NT2/D1 (cell line): Measurements from ENCODE around the gene ZNF566.

Experiments used
- DNase-seq: peaks from one replicate; pipeline ENCODE4 v3.0.0-alpha.2; 2011; ENCODE audit warnings: low read depth, low spot score
- H3K27me3 ChIP-seq: 2 replicates; pipeline ENCODE4 v1.6.0; 2011; ENCODE audit warnings: mild to moderate bottlenecking; ENCODE audit not compliant: insufficient read length, insufficient read depth
- H3K36me3 ChIP-seq: 2 replicates; pipeline ENCODE4 v1.6.1; 2011; ENCODE audit warnings: mild to moderate bottlenecking, low read length, mixed read lengths; ENCODE audit not compliant: insufficient read depth, insufficient read length
- H3K4me1 ChIP-seq: 2 replicates; pipeline ENCODE4 v1.5.1; 2011; ENCODE audit not compliant: insufficient read depth, insufficient read length
- H3K4me3 ChIP-seq: 2 replicates; pipeline ENCODE4 v1.5.1; 2011; ENCODE audit warnings: low read depth; ENCODE audit not compliant: insufficient read length
- H3K9ac ChIP-seq: 2 replicates; pipeline ENCODE4 v1.6.0; 2011; ENCODE audit warnings: low read depth; ENCODE audit not compliant: insufficient read length
- H3K9me3 ChIP-seq: 2 replicates; pipeline ENCODE4 v1.5.1; 2011; ENCODE audit warnings: mild to moderate bottlenecking, low read length; ENCODE audit not compliant: insufficient read depth
- SUZ12 ChIP-seq: IDR thresholded peaks from 2 replicates; pipeline ENCODE4 v1.6.1; 2011; ENCODE audit not compliant: insufficient read length, insufficient read depth; ENCODE audit errors: extremely low read depth
- YY1 ChIP-seq: IDR thresholded peaks from 2 replicates; pipeline ENCODE4 v1.6.1; 2011; ENCODE audit not compliant: insufficient read length, insufficient read depth
- ZNF274 ChIP-seq: IDR thresholded peaks from 2 replicates; pipeline ENCODE4 v1.6.1; 2011; ENCODE audit warnings: mild to moderate bottlenecking, low read depth, low read length

The ZNF566 gene

DNA sequence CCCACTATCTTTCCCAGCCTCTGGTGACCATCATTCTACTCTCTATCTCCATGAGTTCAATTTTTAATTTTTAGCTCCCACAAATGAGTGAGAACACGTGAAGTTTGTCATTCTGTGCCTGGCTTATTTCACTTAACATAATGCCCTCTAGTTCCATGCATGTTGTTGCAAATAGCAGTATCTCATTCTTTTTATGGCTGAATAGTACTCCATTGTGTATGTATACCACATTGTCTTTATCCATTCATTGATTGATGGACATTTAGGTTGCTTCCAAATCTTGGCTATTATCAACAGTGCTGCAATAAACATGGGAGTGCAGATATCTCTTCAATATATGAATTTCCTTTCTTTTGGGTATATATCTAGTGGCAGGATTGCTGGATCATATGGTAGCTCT, 48.0 kb downstream of the ZNF566 start:
- Histone ChIP-seq H3K4me1 (no peaks in the 10 kb centered on the region), H3K4me3 (no peak overlapping the region), H3K27me3 (no peaks in the 10 kb centered on the region), H3K9ac (no peak overlapping the region), H3K9me3 (no peaks in the 10 kb centered on the region), H3K36me3 (no peaks in the 10 kb centered on the region)
- TF ChIP-seq SUZ12 = no peak
- TF ChIP-seq ZNF274 = no peak
- no peak for TF ChIP-seq YY1
- no peak for DNase-seq

DNA sequence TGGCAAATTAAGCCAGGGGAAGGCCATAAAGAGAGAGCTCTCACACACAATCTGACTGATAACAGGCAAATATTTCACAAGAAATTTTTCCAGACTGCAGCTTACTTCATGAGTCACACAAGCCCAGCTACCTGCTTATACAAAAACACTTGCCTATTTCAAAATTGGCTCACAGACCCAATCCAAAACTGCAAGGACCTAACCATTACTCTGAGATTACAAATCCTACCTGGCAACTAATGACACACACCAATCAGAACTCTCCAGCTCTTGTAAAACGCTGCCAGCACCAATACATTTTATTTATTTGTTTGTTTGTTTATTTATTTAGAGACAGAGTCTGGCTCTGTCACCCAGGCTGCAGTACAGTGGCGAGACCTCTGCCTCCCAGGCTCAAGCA, 52.8 kb downstream of the ZNF566 start:
- DNase-seq = no peak

DNA sequence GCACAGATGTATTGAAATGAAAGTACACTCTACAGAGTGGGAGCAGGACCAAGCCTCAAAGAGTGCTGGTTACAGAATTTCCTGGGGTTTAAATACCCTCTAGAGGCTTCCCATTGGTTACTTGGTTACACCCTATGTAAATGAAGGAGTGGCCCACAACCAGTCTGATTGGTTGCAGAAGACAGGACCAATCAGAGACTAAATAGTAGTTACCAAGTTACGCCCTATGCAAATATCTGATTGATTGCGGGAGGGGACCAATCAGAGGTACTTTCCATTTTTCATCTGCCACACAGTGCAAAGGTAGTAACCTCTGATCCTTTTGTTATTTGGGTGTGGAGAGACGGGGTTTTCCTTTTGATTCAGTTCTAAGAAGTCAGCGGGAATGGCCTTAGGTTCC, 65.4 kb downstream of the ZNF566 start:
- DNase-seq = no peak
- H3K9ac ChIP-seq = no peak overlapping the region
- no peaks in the 10 kb centered on the region; the same call in 1 of the 2 replicates for H3K9me3 ChIP-seq
- no peaks in the 10 kb centered on the region for H3K4me1 ChIP-seq
- H3K4me3 ChIP-seq = no peak overlapping the region
- peaks cover 22% of the 10 kb centered on the region for H3K27me3 ChIP-seq
- TF ChIP-seq SUZ12 (no peak), ZNF274 (no peak), YY1 (no peak)
- no peaks in the 10 kb centered on the region for H3K36me3 ChIP-seq

More for the DNA sequence above, 52.8 kb downstream of the ZNF566 start:
- no peaks in the 10 kb centered on the region for H3K36me3 ChIP-seq
- no peak overlapping the region for H3K4me3 ChIP-seq
- TF ChIP-seq YY1 (no peak), ZNF274 (no peak), SUZ12 (no peak)
- H3K27me3 ChIP-seq = no peaks in the 10 kb centered on the region
- no peaks in the 10 kb centered on the region for H3K9me3 ChIP-seq
- no peaks in the 10 kb centered on the region for H3K4me1 ChIP-seq
- no peak overlapping the region for H3K9ac ChIP-seq

- peaks cover 22% of the 10 kb centered on the region for H3K27me3 ChIP-seq
- no peak for DNase-seq
- H3K9me3 ChIP-seq = no peaks in the 10 kb centered on the region; the same call in 1 of the 2 replicates
- no peaks in the 10 kb centered on the region for H3K4me1 ChIP-seq
- H3K4me3 ChIP-seq = peak overlapping the region; percentile 32
- H3K36me3 ChIP-seq = no peaks in the 10 kb centered on the region
- H3K9ac ChIP-seq = peak overlapping the region; percentile 57
- TF ChIP-seq SUZ12 (no peak), YY1 (no peak), ZNF274 (no peak)
Observed at GRCh38 chr19:36421749-36422481, 67.4 kb downstream of the ZNF566 start.

- Histone ChIP-seq H3K36me3 (no peaks in the 10 kb centered on the region), H3K4me3 (peak overlapping the region; percentile 32), H3K9ac (peak overlapping the region; percentile 57), H3K9me3 (no peaks in the 10 kb centered on the region; the same call in 1 of the 2 replicates), H3K27me3 (peaks cover 22% of the 10 kb centered on the region), H3K4me1 (no peaks in the 10 kb centered on the region)
- no peak for DNase-seq
- TF ChIP-seq YY1 (no peak), SUZ12 (no peak), ZNF274 (no peak)
Observed at GRCh38 chr19:36420961-36421748, 68.2 kb downstream of the ZNF566 start.

DNA sequence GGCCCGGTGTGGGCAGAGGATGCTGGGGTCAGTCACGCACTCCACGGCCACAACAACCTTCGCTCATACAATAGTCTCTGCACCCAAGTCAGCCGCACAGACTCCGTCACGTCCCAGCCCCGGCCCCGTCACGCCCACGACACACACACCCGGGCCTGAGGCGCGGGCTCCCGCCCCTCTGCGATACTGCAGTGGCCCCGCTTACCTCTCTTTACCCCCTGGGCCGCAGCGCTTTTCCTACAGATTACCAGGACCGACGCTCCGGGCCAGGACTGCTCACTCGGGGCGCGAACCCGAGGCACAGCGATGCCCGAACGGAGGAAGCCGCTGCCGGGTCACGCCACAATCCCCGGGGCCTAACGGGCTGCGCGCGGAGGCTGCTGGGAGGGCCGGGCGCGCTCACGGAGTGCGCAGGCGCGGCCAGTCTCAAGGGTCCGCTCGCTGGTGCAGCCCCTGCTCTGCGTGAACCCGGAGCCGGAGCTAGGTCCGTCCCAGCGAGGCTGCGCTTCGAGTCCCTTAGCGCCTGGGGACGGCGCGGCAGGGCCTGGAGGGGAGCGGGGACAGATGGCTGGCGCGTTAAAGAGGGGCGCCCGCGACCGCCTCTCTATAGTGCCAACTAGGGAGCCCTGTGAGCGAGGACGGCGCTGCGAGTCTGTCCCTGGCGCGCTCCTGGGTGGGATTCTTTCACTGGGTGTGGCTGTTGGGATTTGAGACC, 70.9 kb downstream of the ZNF566 start, which contains the start of gene ZFP82:
Gene ZFP82 (minus strand): TSS at position 358 of the 715 bp plus-strand sequence. CDS start 8,855 bp downstream, outside the sequence.
- Histone ChIP-seq H3K9me3 (no peaks in the 10 kb centered on the region; the same call in 1 of the 2 replicates), H3K27me3 (peaks cover 22% of the 10 kb centered on the region), H3K4me3 (peak within 1 kb of the TSS; percentile 90), H3K4me1 (no peaks in the 10 kb centered on the region), H3K9ac (peak within 1 kb of the TSS; percentile 93), H3K36me3 (no peaks in the 10 kb centered on the region)
- peak; percentile 71 for DNase-seq
- TF ChIP-seq ZNF274 = no peak
- no peak for TF ChIP-seq YY1
- TF ChIP-seq SUZ12 = no peak
